ENCODE results near the gene C1orf94. TPM values are rescaled to one million over a fixed set of nuclear protein-coding genes. Genes with fewer than 3 reads are reported as not detected.

C1orf94 gene
- total and polyA plus RNA-seq, 2 of the 8 experiments (the other 6 are each of a cell fraction or from before 2014, with no cell fraction given), result 5.8 to 12.5 TPM

- TF ChIP-seq NANOG (IDR thresholded peaks at IDR 0.05; ENCODE audit: insufficient read depth, low read depth, low read length, poor library complexity, severe bottlenecking) (no peak), TAF7 (optimal IDR thresholded peaks at IDR 0.05; ENCODE audit: borderline replicate concordance, low read depth, low read length) (peak; percentile 59), ASH2L (IDR thresholded peaks at IDR 0.05; ENCODE audit: low read length) (peak; percentile 42), PHF8 (conservative IDR thresholded peaks at IDR 0.05; ENCODE audit: low read depth, low read length) (no peak), SP1 (IDR thresholded peaks at IDR 0.05; ENCODE audit: low read depth, low read length) (0 out of 2 replicates have a peak, but pooled peaks have one; percentile 4), CREB1 (IDR thresholded peaks at IDR 0.05) (peak; percentile 68; the same call in 1 of the 2 replicates), CHD2 (IDR thresholded peaks at IDR 0.05; ENCODE audit: low read length) (no peak), HDAC2 (IDR thresholded peaks at IDR 0.05; ENCODE audit: borderline replicate concordance in 1 of 2, low read depth in 2 of 2, low read length in 2 of 2) (peak; percentile 74 to 78; a peak in 3 of 4 replicates), TCF12 (IDR thresholded peaks at IDR 0.05; ENCODE audit: low read depth, low read length) (0 out of 2 replicates have a peak, but pooled peaks have one; percentile 9), TAF1 (IDR thresholded peaks at IDR 0.05; ENCODE audit: low read depth, low read length) (peak; percentile 55; the same call in 1 of the 2 replicates), JUN (IDR thresholded peaks at IDR 0.05; ENCODE audit: low read depth, low read length) (no peak)
- TF ChIP-seq, protein P1, sequence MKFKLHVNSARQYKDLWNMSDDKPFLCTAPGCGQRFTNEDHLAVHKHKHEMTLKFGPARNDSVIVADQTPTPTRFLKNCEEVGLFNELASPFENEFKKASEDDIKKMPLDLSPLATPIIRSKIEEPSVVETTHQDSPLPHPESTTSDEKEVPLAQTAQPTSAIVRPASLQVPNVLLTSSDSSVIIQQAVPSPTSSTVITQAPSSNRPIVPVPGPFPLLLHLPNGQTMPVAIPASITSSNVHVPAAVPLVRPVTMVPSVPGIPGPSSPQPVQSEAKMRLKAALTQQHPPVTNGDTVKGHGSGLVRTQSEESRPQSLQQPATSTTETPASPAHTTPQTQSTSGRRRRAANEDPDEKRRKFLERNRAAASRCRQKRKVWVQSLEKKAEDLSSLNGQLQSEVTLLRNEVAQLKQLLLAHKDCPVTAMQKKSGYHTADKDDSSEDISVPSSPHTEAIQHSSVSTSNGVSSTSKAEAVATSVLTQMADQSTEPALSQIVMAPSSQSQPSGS (IDR thresholded peaks at IDR 0.05; ENCODE audit: low read length), result no peak
Measured at GRCh38 chr1:34162852-34163766, 13.6 kb upstream of the C1orf94 start (continued).

Measured in H1 (cell line).